GM18517 (cell line): ENCODE results near the gene PLOD3.
"Not testable (repeated sequence)": the region's sequence is repeated elsewhere in the genome, so short reads cannot be mapped to it uniquely, and the experiment has no call there.

Experiments used
- ATAC-seq: cut with Tn5 transposase; IDR thresholded peaks from one replicate; pipeline ENCODE4 v1.9.1; 2021; ENCODE audit warnings: mild to moderate bottlenecking, moderate library complexity; ENCODE audit not compliant: unreplicated experiment

Gene PLOD3

DNA sequence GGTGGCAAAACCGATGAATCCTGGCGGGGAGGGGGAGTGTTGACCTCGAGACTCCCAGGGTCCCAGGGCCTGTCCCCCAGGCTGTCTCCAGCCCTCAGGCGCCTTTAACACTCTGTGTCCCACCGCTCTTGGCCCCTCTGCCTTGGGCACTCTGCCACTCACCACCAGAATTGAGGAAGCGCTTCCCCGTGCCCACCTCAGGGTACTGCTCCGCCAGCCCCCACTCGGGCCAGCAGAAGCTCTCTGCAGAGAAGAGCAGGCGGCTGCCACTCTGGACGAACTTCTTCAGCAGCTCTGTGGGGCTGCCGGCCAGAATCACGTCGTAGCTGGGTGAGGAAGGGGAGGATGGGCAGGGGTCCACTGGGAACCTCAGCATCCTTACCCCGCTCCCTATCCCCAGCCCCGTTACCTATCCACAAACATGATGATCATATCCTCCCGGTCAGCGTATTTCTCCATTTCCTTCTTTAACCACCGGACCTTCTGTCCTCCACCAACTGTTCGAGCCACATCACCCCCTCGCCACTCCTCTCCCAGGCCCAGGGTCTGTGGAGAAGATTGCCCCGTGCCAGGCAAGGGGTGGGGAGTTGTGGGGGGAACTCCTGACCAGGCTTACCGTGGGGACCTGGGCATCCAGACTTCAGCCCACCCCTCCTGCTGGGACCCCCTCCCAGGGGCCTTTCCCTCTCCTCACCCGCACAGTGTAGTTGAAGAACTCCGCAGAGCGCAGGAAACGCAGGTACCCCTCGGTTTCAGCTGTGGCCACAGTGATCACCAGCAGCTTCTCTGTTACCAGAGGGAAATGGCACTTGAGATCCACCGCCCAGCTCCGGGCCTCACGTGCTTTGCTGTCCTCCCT is 1.2 kb downstream of the PLOD3 start:
- no peak for ATAC-seq

DNA sequence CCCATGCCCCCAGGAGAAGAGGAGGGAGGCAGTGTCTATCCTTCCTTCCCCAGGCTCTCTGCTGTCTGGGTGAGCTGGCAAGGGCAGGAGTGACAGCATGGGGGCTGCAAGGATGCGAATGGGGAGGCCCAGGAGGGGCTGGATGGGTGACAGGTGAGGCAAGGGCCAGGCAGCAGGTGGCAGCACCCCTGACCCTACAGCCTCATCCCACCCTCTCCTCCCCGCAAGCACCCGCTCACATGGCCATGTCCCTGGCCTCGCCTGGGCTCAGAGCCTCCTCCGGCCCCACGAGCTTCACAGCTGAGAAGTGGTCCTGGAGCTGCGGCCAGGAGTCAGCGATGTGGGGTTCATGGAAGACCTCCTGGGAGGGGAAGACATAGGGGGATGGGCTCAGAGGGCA is 5.4 kb downstream of the PLOD3 start:
- no peak for ATAC-seq

GRCh38 chr7:101211501-101211900 is 5.9 kb downstream of the PLOD3 start:
- no peak for ATAC-seq

GRCh38 chr7:101210143-101210542 is 7.2 kb downstream of the PLOD3 start:
- ATAC-seq, result no peak

DNA sequence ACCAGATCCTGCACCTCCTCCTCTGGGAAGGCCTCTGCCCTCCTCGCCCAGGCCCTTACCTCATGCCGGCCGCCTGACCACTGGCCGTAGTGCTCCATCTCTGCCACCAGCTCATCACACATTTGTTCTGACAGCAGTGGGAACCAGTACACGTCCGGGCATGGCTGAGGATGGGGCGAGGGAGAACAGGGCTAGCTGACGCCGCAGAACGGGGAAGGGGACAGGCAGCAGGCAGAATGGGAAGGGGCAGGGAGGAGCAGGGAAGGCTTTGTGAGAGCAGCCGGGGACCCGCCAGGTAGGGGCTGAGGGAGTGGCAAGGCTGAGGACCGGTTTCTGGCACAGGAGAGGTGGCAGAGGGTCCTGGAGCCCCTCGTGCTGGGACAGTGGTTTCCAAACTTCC is 8.6 kb downstream of the PLOD3 start:
- no peak for ATAC-seq

- no peak for ATAC-seq
Measured at GRCh38 chr7:101207459-101207858, 9.9 kb downstream of the PLOD3 start.

GRCh38 chr7:101206665-101207042 is 10.7 kb downstream of the PLOD3 start:
- no peak for ATAC-seq

DNA sequence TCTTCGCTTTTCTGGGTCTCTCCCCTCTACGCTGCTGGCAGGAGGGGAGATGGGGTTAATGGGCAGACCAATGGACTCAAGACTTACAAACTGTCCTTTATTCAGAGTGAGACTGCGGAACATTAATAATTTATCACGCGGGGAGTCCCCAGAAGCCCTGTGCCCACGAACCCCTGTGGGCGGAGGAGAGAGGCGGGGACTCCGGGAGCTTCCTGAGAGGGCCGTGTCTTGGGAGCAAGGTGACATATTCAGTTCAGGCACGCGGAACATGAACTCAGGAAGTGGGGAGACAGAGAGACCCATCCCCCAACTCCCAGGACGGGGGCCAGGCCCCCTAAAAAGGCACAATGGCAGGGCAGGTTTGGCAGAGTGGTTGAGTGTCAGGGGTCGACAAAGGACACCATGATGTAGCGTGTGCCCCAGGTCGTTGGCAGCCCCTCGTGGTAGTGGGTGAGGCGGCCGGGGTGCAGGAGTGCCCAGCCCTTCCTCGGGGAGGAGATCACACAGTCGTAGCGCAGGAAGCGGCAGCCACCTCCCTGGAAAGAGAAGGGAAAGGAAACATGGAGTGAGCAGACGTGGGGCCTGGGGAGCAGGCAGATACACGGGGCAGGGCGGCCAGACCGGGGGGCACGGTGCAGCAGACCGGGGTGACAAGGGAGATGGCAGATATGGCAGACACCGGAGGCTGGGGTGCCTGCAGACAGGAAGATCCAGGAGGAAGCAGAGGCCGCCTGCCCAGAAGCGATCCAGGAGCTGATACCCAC is 11.3 kb downstream of the PLOD3 start:
- no peak for ATAC-seq

- not testable (repeated sequence) for ATAC-seq
Measured at GRCh38 chr7:101203740-101204738, 13.3 kb downstream of the PLOD3 start.

GRCh38 chr7:101202603-101202918 is 14.8 kb downstream of the PLOD3 start:
- ATAC-seq, result no peak

GRCh38 chr7:101201695-101202602 is 15.4 kb downstream of the PLOD3 start:
- ATAC-seq, result no peak

GRCh38 chr7:101200862-101201599 is 16.4 kb downstream of the PLOD3 start, which contains the start of gene MOGAT3:
Gene MOGAT3, minus strand, starts transcription at chr7:101201036. Its CDS starts 182 bp downstream, at chr7:101200854.
- no peak for ATAC-seq

- no peak for ATAC-seq
Measured at GRCh38 chr7:101200504-101200861, 16.9 kb downstream of the PLOD3 start.

- not testable (repeated sequence) for ATAC-seq
Measured at GRCh38 chr7:101199522-101199921, 17.9 kb downstream of the PLOD3 start.

DNA sequence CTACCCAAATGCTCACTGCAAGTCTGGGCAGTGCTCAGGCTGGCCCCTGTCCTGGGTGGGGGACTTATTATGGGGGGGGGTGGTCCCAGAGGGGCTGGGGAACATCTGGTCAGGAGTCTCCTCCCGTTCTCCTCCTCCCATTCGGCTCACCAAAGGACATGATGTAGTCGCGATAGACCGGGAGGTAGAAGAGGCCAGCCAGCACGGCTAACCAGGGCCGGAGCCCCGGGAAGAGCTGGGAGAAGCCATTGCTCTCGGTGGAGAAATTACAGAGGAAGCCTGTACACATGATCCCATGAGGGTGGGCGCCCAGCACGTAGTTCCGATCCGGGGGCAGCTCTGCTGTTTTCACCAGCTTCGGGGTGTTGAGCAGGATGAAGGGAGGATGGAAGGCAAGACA is 18.9 kb downstream of the PLOD3 start:
- no peak for ATAC-seq

GRCh38 chr7:101197991-101198390 is 19.4 kb downstream of the PLOD3 start:
- no peak for ATAC-seq

GRCh38 chr7:101195884-101196283 is 21.5 kb downstream of the PLOD3 start:
- no peak for ATAC-seq

GRCh38 chr7:101189109-101189508 is 28.3 kb downstream of the PLOD3 start:
- ATAC-seq, result no peak

GRCh38 chr7:101186844-101187428 is 30.4 kb downstream of the PLOD3 start:
- no peak for ATAC-seq
